Testis (tissue), 3 donors: ENCODE measurements around the gene PRPF6. TPM values are rescaled to one million over a fixed set of nuclear protein-coding genes. Genes with fewer than 3 reads are reported as not detected.
"Not testable (repeated sequence)": the region's sequence is repeated elsewhere in the genome, so short reads cannot be mapped to it uniquely, and the experiment has no call there.

Experiments used
- DNase-seq: peaks from one replicate; pipeline ENCODE4 v3.0.0-alpha.2; 2019
- H3K27ac ChIP-seq, 2 donors: fragments of 200-600 bp; sonication (generic); one replicate each; pipeline ENCODE4 v1.5.1; 2019
- H3K27me3 ChIP-seq: fragments of 200-600 bp; sonication (generic); one replicate; pipeline ENCODE4 v1.5.1; 2019
- H3K36me3 ChIP-seq: fragments of 200-600 bp; sonication (generic); one replicate; pipeline ENCODE4 v1.5.1; 2017; ENCODE audit warnings: low read depth; ENCODE audit errors: missing control alignments
- H3K4me1 ChIP-seq: fragments of 200-600 bp; sonication (generic); one replicate; pipeline ENCODE4 v1.5.1; 2019
- H3K4me3 ChIP-seq, 2 donors: fragments of 200-600 bp; sonication (generic); one replicate each; pipeline ENCODE4 v1.5.1; 2017 to 2019
- H3K9me3 ChIP-seq: fragments of 200-600 bp; sonication (generic); one replicate; pipeline ENCODE4 v1.5.1; 2017
- POLR2A ChIP-seq: fragments of 450-650 bp; IDR thresholded peaks from one replicate; pipeline ENCODE4 v1.6.1; 2017; ENCODE audit warnings: antibody characterized with exemption, mild to moderate bottlenecking, moderate library complexity
- WGBS, 2 donors: methylation state at CpG; one replicate each; pipeline ENCODE4 v1.1.5; 2018; 5-methylcytosine and 5-hydroxymethylcytosine counted together
- intact Hi-C: fragments of 100-400 bp; cut with DNase I; formaldehyde crosslinking; loops from one replicate; pipeline ENCODE4 v1.15.1; 2023; ENCODE audit warnings: low total_unique reads
- polyA plus RNA-seq: library from polyadenylated mRNA; stranded (reverse); fragments of 350-450 nt; fragmentation: Illumina TruSeq; extraction: RNeasy Lipid Tissue Mini Kit (QIAGEN cat#74804); gene quantifications from one replicate; pipeline ENCODE4 v1.2.3, GENCODE V29; 2014; ENCODE audit warnings: low read depth, low replicate concordance; ENCODE audit not compliant: insufficient read depth
- total RNA-seq, 2 donors: library from RNA; depleted of rRNA; stranded (reverse); fragments of >200 nt; gene quantifications; one replicate each; pipeline ENCODE4 v1.2.3, GENCODE V29; 2016
- TF ChIP-seq, protein P1 (sequence below), 3 experiments: fragments of 450-650 bp in 2 of 3; fragments of 200-600 bp in 1 of 3; sonication (generic) in 1 of 3; IDR thresholded peaks; one replicate each; pipeline ENCODE4 v1.5.1; 2016 to 2019; ENCODE audit warnings: antibody characterized with exemption in 3 of 3, mild to moderate bottlenecking in 2 of 3, moderate library complexity in 1 of 3

Gene PRPF6
- total and polyA plus RNA-seq, 3 donors from 2014 or later, result 106 to 114 (median 107) TPM

DNA sequence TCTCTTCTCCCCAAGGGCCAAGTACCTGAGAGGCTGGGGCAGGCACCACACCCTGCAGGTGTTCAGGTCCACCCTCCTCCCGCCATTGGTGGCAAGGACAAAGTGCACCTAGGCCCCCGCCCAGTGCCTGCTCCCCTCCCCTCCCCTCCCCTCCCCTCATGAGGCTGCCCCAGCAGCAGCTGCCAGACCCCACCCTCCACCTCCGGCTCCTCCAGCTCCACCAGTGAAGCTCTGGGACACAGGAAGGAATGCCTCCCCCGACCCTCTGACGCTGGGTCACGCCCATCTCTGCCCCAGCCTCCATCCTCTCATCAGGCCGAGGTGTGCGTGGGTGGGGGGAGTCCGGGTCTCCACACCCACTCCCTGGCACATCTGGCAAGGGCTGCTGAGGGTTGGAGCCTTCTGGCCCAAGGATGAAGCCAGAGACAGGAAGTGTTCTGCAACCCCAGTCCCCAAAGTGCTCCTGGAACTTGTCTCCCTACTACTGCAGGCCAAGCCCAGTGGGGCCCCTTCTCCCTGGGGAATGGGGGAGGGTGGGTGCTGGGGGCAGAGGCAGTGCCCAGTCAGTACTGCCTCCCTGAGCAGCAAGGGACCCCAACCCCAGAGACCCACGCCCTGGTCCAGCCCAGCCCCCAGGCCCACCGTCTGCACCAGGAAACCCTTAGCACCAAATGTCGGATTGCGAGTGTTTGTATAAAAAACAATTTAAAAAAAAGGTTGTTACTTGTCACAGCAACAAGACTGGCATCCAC is 23.1 kb upstream of the PRPF6 start:
- 51 to 52% methylated on average over 9 to 13 of the region's 13 CpGs for WGBS, 2 donors
- H3K27ac ChIP-seq, result peak overlapping the region in 1 of 2 donors; percentile 21
- TF ChIP-seq POLR2A, result no peak
- TF ChIP-seq, protein P1, sequence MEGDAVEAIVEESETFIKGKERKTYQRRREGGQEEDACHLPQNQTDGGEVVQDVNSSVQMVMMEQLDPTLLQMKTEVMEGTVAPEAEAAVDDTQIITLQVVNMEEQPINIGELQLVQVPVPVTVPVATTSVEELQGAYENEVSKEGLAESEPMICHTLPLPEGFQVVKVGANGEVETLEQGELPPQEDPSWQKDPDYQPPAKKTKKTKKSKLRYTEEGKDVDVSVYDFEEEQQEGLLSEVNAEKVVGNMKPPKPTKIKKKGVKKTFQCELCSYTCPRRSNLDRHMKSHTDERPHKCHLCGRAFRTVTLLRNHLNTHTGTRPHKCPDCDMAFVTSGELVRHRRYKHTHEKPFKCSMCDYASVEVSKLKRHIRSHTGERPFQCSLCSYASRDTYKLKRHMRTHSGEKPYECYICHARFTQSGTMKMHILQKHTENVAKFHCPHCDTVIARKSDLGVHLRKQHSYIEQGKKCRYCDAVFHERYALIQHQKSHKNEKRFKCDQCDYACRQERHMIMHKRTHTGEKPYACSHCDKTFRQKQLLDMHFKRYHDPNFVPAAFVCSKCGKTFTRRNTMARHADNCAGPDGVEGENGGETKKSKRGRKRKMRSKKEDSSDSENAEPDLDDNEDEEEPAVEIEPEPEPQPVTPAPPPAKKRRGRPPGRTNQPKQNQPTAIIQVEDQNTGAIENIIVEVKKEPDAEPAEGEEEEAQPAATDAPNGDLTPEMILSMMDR (IDR thresholded peaks at IDR 0.05), result no peak
- H3K27me3 ChIP-seq, result no peaks in the 10 kb centered on the region
- H3K4me3 ChIP-seq, result no peak overlapping the region
- no peaks in the 10 kb centered on the region for H3K9me3 ChIP-seq
- intact Hi-C loops, result no loop called here
- H3K4me1 ChIP-seq, result peaks cover 34% of the 10 kb centered on the region
- H3K36me3 ChIP-seq, result no peaks in the 10 kb centered on the region
- DNase-seq, result no peak

DNA sequence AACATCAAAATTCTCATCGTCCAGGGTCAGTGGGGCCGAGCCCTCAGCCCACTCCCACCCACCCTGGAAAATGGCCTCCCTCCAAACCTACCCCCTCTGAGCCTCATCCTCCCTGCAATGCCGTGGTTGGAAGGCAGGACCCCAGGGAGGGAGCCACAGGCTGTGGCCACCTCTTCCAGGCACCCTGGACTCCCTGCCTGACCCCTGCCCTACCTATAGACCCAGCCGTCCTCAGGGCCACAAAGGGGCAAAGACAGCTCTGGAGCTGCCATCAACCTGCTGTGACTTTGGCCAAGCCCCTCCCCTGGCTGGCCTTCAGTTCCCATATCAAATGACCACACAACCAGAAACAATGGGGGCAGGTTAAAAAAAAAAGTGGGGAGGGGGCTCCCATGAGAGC is 22.5 kb upstream of the PRPF6 start:
- Histone ChIP-seq H3K27ac (no peak overlapping the region), H3K27me3 (no peaks in the 10 kb centered on the region), H3K4me1 (peaks cover 30% of the 10 kb centered on the region), H3K36me3 (no peaks in the 10 kb centered on the region), H3K9me3 (no peaks in the 10 kb centered on the region), H3K4me3 (no peak overlapping the region)
- intact Hi-C loops, result no loop called here
- TF ChIP-seq POLR2A, result no peak
- TF ChIP-seq, protein P1 (IDR thresholded peaks at IDR 0.05), result no peak
- WGBS, 2 donors, result 75 to 78% methylated on average over 1 to 4 of the region's 4 CpGs
- no peak for DNase-seq

DNA sequence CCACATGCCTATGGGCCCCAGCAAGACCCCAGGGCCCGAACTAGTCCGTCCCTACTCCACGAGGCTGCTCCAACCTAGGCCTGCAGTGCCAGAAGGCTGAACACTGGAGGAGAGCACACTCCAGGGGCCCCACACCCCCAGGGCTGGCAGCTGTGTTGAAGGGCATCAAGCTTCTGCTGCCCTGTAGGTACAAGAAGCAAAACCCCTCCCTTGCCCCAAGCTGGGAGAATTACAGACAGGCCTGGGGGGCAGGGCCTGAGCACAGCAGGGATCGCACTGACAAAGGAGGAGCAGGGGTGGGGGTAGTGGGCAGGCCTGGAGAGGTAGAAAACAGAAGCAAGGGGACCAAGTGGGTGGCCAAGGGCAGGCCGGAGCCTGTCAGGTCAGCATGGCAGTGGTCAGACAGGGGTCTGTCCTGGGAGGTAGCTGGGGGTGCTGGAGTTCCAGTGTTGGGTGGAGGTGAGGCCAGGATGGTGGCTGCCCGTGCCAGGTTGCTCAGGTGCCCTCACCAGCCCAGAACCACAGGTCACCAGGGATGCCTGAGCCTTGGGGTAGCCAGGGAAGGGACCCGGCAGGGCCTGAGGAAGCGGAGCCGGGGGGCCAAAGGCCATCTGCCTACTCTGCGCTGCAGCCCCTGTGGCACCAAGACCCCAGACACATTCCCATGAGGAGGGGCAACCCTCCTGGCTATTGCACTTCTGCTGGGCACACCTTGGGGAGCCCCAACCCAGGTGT is 21.8 kb upstream of the PRPF6 start:
- TF ChIP-seq POLR2A, result no peak
- TF ChIP-seq, protein P1 (IDR thresholded peaks at IDR 0.05), result no peak
- intact Hi-C loops, result no loop called here
- peaks cover 23% of the 10 kb centered on the region for H3K4me1 ChIP-seq
- DNase-seq, result no peak
- no peak overlapping the region for H3K4me3 ChIP-seq
- no peak overlapping the region for H3K27ac ChIP-seq
- 86% methylated on average over 5 to 8 of the region's 10 CpGs for WGBS, 2 donors
- H3K27me3 ChIP-seq, result no peaks in the 10 kb centered on the region
- no peaks in the 10 kb centered on the region for H3K9me3 ChIP-seq
- H3K36me3 ChIP-seq, result no peaks in the 10 kb centered on the region

DNA sequence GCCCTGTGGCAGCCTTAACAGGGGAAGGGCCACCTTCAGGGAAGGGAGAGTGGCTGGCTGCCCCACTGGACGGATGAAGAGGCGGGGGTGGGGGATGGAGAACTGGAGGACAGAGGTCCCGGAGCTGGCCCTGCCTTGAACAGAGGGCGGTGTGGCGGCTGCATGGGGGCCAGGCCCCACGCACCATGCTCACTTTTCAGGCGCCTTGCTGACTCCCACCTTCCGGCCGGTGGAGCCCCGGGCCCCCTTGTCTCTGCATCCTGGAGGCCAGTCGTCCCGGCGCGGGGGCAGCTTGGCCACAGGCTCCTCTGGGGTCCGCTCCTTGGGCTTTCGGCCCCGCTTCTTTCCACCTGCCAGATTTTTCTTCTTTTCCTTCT is 21.2 kb upstream of the PRPF6 start:
- TF ChIP-seq, protein P1 (IDR thresholded peaks at IDR 0.05), result no peak
- no peak for TF ChIP-seq POLR2A
- DNase-seq, result no peak
- no peaks in the 10 kb centered on the region for H3K27me3 ChIP-seq
- H3K9me3 ChIP-seq, result no peaks in the 10 kb centered on the region
- 93 to 95% methylated on average over 7 to 17 of the region's 17 CpGs for WGBS, 2 donors
- peaks cover 18% of the 10 kb centered on the region for H3K4me1 ChIP-seq
- H3K27ac ChIP-seq, result no peak overlapping the region
- H3K36me3 ChIP-seq, result no peaks in the 10 kb centered on the region
- intact Hi-C loops, result no loop called here
- H3K4me3 ChIP-seq, result no peak overlapping the region

DNA sequence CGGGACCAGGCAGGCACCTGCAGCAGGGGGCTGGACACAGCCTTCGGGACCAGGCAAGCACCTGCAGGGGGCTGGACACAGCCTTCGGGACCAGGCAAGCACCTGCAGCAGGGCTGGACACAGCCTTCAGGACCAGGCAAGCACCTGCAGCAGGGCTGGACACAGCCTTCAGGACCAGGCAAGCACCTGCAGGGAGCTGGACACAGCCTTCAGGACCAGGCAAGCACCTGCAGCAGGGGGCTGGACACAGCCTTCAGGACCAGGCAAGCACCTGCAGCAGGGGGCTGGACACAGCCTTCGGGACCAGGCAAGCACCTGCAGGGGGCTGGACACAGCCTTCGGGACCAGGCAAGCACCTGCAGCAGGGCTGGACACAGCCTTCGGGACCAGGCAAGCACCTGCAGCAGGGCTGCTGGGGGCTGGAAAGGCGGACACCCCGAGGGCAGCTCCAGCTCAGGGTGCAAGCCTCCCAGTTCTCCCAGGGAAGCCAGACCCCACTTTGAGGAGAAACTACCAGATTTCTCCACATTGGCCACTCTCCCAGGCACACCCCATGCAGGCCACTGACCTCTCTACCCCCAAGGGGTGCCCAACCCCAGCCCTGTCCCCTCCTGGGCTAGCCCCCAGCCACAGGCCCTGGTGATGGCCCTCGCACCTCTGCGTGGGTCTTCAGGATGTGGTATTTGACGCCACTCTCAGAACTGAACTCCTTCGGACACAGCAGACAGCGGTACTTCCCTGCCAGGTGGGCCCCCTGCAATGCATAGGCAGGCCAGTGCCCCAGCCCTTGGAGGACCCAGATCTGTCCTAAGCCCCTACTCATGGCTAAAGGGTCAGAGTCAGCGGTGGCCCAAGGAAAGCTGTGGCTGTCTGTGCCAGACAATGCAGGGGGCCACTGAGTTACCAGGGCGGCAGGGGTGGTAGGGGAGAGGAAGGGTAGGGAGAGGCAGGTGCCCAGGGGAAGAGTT is 20.0 kb upstream of the PRPF6 start:
- DNase-seq, H3K4me1 ChIP-seq, H3K36me3 ChIP-seq, H3K27me3 ChIP-seq, H3K4me3 ChIP-seq, intact Hi-C loops, H3K9me3 ChIP-seq, H3K27ac ChIP-seq: not testable (repeated sequence)
- 94% methylated on average over 6 to 13 of the region's 15 CpGs for WGBS, 2 donors
